ENCODE measurements around the gene NLRP1. TPM values are rescaled to one million over a fixed set of nuclear protein-coding genes. Genes with fewer than 3 reads are reported as not detected.

Gene NLRP1
- total RNA-seq, 1 donor from 2014 or later = 40.3 TPM

DNA sequence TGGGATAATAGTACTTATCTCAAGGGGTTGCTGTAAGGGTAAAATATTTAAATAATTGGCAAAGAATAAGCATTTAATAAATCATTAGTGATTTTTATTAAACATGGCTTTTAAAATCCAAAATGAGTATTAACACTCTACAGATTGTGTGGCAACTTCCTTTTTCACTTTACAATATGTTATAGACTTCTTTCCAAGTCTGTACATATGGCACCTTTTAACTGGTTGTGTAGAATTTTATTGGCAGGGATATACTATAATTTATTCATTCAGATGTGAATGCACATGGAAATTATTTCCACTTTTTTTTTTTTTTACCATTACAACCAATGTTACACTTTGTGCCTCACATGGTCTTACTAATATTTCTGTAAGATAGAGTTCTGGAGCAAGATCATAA, 15.7 kb upstream of the NLRP1 start:
- Histone ChIP-seq H3K36me3 (no peaks in the 10 kb centered on the region), H3K4me1 (no peaks in the 10 kb centered on the region), H3K4me3 (no peak overlapping the region), H3K27ac (no peak overlapping the region), H3K27me3 (ENCODE audit: low read depth) (peaks cover 37% of the 10 kb centered on the region), H3K9me3 (no peaks in the 10 kb centered on the region)
- TF ChIP-seq, protein P1, sequence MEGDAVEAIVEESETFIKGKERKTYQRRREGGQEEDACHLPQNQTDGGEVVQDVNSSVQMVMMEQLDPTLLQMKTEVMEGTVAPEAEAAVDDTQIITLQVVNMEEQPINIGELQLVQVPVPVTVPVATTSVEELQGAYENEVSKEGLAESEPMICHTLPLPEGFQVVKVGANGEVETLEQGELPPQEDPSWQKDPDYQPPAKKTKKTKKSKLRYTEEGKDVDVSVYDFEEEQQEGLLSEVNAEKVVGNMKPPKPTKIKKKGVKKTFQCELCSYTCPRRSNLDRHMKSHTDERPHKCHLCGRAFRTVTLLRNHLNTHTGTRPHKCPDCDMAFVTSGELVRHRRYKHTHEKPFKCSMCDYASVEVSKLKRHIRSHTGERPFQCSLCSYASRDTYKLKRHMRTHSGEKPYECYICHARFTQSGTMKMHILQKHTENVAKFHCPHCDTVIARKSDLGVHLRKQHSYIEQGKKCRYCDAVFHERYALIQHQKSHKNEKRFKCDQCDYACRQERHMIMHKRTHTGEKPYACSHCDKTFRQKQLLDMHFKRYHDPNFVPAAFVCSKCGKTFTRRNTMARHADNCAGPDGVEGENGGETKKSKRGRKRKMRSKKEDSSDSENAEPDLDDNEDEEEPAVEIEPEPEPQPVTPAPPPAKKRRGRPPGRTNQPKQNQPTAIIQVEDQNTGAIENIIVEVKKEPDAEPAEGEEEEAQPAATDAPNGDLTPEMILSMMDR (IDR thresholded peaks at IDR 0.05) = no peak
- DNase-seq (no peak), ATAC-seq (no peak)
- intact Hi-C loops (cut with DNase I) = no loop called here

DNA sequence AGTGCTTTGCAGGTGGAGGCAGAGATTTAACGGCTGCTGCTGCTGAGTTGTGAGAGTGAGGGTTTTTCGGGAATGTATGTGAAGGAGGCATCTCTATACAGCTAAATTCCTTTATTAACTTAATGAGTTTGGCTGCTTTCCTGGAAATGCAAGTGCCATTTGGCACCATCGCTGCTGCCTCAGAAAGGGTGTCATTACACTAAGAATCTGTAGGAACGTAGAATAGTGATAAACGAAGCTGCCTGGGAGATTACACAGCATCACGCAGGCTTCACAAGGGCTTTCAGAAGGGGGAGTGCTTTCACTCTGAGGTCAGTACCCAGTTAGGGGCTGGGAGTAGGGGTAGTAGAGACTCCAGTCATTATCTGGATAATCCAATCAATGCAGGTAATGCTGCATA, 14.1 kb upstream of the NLRP1 start:
- intact Hi-C loops (cut with DNase I) = no loop called here

DNA sequence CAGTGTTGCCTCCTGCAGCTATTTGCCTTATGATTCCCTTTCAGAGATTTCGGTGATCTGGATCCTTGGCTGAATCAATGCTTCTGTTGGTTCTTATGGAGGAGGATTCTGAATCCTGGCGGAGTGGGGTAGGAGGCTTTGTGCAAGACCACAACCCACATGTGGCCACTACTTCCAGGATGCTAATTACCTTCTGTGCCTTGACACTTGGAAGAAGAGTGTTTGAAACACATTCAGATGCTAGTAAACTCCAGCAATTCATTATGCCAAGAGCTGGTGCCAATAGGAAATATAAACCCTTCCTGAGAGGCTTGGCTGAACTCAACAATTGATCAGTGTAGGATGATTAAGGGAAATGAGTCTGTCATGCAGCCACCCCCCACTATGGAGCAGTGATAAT, 12.1 kb upstream of the NLRP1 start:
- no peaks in the 10 kb centered on the region for H3K9me3 ChIP-seq
- no peaks in the 10 kb centered on the region for H3K36me3 ChIP-seq
- no peak overlapping the region for H3K27ac ChIP-seq
- H3K4me1 ChIP-seq = no peaks in the 10 kb centered on the region
- intact Hi-C loops (cut with DNase I) = no loop called here
- ATAC-seq (no peak), DNase-seq (no peak)
- TF ChIP-seq, protein P1 (IDR thresholded peaks at IDR 0.05) = no peak
- no peak overlapping the region for H3K4me3 ChIP-seq
- H3K27me3 ChIP-seq (ENCODE audit: low read depth) = peaks cover 51% of the 10 kb centered on the region

More for the DNA sequence above, 14.1 kb upstream of the NLRP1 start:
- no peaks in the 10 kb centered on the region for H3K9me3 ChIP-seq
- peaks cover 39% of the 10 kb centered on the region for H3K27me3 ChIP-seq (ENCODE audit: low read depth)
- DNase-seq (no peak), ATAC-seq (no peak)
- H3K27ac ChIP-seq = no peak overlapping the region
- no peak overlapping the region for H3K4me3 ChIP-seq
- no peaks in the 10 kb centered on the region for H3K36me3 ChIP-seq
- TF ChIP-seq, protein P1 (IDR thresholded peaks at IDR 0.05) = no peak
- H3K4me1 ChIP-seq = no peaks in the 10 kb centered on the region

DNA sequence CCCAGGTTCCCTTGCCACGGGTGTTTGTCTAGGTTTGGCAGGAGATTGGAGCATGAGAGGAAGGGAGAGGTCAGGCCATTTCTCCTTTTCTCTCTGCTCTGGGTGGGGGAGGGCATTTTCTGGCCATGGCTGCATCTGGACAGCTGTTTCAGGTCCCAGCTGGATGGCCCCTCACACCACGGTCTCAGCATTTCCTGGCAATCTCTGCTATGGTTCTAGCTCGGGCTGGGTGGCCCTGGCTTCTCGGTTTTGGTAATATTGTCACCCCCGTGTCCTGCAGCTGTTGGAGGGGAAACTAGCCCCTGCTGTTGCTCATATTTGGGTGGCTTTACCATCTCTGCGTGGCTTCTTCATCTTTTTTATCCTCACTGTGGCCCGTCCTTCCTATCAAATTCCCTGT, 11.5 kb upstream of the NLRP1 start:
- Histone ChIP-seq H3K27me3 (ENCODE audit: low read depth) (peaks cover 45% of the 10 kb centered on the region), H3K4me1 (no peaks in the 10 kb centered on the region), H3K9me3 (no peaks in the 10 kb centered on the region), H3K4me3 (no peak overlapping the region), H3K27ac (no peak overlapping the region), H3K36me3 (no peaks in the 10 kb centered on the region)
- ATAC-seq (no peak), DNase-seq (no peak)
- intact Hi-C loops (cut with DNase I) = no loop called here
- TF ChIP-seq, protein P1 (IDR thresholded peaks at IDR 0.05) = no peak

DNA sequence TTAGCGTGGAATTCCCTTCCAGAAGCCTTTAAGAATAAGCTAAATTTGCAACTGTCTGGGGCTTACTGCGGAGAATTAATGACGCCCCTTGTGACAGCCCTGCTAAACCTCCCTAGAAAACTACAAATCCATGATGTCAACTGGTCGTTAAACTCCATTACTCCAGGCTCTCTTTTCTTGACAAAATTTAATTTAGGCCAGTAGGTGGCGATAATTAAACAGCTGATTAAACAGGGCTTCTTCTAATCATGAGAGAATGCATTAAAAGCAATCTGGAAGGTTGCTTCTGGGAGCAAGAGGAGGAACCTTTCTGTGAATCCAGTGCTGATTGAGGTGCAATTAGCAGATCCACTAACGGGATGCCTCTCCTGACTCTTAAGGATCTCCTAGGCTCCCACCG, 8.1 kb upstream of the NLRP1 start:
- H3K27me3 ChIP-seq (ENCODE audit: low read depth) = peaks cover 29% of the 10 kb centered on the region
- TF ChIP-seq, protein P1 (IDR thresholded peaks at IDR 0.05) = peak; percentile 55
- intact Hi-C loops (cut with DNase I) = no loop called here
- no peak overlapping the region for H3K4me3 ChIP-seq
- no peak for ATAC-seq
- no peak overlapping the region for H3K27ac ChIP-seq
- no peaks in the 10 kb centered on the region for H3K36me3 ChIP-seq
- no peak for DNase-seq
- H3K9me3 ChIP-seq = no peaks in the 10 kb centered on the region
- H3K4me1 ChIP-seq = no peaks in the 10 kb centered on the region

DNA sequence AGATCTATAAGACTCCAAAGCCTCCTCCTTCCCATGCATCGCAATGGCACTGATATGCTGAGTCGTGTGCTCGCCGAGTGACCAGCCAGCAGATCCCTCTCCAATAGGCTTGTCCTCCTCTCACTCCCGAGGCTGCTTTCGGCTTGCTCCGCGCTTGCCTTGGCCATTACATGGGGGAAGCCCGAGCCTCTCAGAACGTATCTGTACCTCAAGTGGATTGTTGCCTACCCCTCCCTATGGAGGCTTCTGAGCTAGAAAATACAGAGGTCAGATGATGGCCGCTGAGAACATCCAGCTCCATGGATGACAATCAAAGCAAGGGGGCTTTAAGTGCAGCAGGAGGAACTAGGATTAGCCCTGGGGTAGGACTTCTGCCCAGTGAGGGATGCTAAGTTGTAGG, 7.7 kb upstream of the NLRP1 start:
- no peak for DNase-seq
- H3K27me3 ChIP-seq (ENCODE audit: low read depth) = peaks cover 27% of the 10 kb centered on the region
- no peaks in the 10 kb centered on the region for H3K36me3 ChIP-seq
- H3K4me3 ChIP-seq = no peak overlapping the region
- intact Hi-C loops (cut with DNase I) = no loop called here
- TF ChIP-seq, protein P1 (IDR thresholded peaks at IDR 0.05) = no peak
- no peaks in the 10 kb centered on the region for H3K9me3 ChIP-seq
- no peak overlapping the region for H3K27ac ChIP-seq
- peaks cover 4% of the 10 kb centered on the region for H3K4me1 ChIP-seq
- no peak for ATAC-seq

All from lower lobe of right lung (tissue), 2 donors.